Tibial nerve (tissue), 4 donors: ENCODE measurements around the gene JKAMP. TPM values are rescaled to one million over a fixed set of nuclear protein-coding genes. Genes with fewer than 3 reads are reported as not detected.

Experiments used
- DNase-seq, 2 donors: peaks; one replicate each; pipeline ENCODE4 v3.0.0-alpha.2; 2019; ENCODE audit warnings: low spot score in 2 of 2
- H3K27ac ChIP-seq, 4 donors: fragments of 200-600 bp; sonication (generic) in 3 of 4; one replicate each; pipeline ENCODE4 v1.5.1; 2017 to 2019; ENCODE audit warnings: mild to moderate bottlenecking in 1 of 4
- H3K27me3 ChIP-seq, 2 donors: fragments of 200-600 bp; sonication (generic) in 1 of 2; one replicate each; pipeline versions ENCODE4 v1.5.1 to v1.6.0; 2017 to 2019
- H3K36me3 ChIP-seq, 3 donors: fragments of 200-600 bp; sonication (generic); one replicate each; pipeline ENCODE4 v1.5.1; 2018 to 2019
- H3K4me1 ChIP-seq, 4 donors: fragments of 200-600 bp; sonication (generic) in 3 of 4; one replicate each; pipeline ENCODE4 v1.5.1; 2017 to 2019
- H3K4me3 ChIP-seq, 4 donors: fragments of 200-600 bp; sonication (generic) in 3 of 4; one replicate each; pipeline ENCODE4 v1.5.1; 2017 to 2019; ENCODE audit warnings: mild to moderate bottlenecking in 1 of 4, moderate library complexity in 1 of 4
- H3K9me3 ChIP-seq, 4 donors: fragments of 200-600 bp; sonication (generic) in 3 of 4; one replicate each; pipeline ENCODE4 v1.5.1; 2017 to 2019
- CTCF ChIP-seq, 5 experiments: fragments of 200-600 bp in 3 of 5; fragments of 450-650 bp in 2 of 5; sonication (generic) in 3 of 5; IDR thresholded peaks; one replicate each; pipeline ENCODE4 v1.5.1; 2016 to 2019; ENCODE audit warnings: antibody characterized with exemption in 5 of 5, mild to moderate bottlenecking in 3 of 5, moderate library complexity in 2 of 5
- EP300 ChIP-seq, 2 donors: sonication (generic); formaldehyde crosslinking; IDR thresholded peaks; one replicate each; pipeline ENCODE4 v1.6.1; 2017; ENCODE audit warnings: antibody characterized with exemption in 2 of 2, mild to moderate bottlenecking in 1 of 2
- POLR2A ChIP-seq, 2 donors: fragments of 450-650 bp; IDR thresholded peaks; one replicate each; pipeline ENCODE4 v1.6.1; 2017; ENCODE audit warnings: antibody characterized with exemption in 2 of 2, mild to moderate bottlenecking in 2 of 2, moderate library complexity in 2 of 2
- WGBS, 2 donors: methylation state at CpG; one replicate each; pipeline ENCODE4 v1.1.5; 2018; 5-methylcytosine and 5-hydroxymethylcytosine counted together
- total RNA-seq, 4 donors: library from RNA; depleted of rRNA; stranded (reverse); fragments of >200 nt; gene quantifications; one replicate each; pipeline ENCODE4 v1.1.0, GENCODE V29; 2016

The JKAMP gene
- total RNA-seq, 4 donors from 2014 or later = 38.0 to 78.1 (median 58.3) TPM

DNA sequence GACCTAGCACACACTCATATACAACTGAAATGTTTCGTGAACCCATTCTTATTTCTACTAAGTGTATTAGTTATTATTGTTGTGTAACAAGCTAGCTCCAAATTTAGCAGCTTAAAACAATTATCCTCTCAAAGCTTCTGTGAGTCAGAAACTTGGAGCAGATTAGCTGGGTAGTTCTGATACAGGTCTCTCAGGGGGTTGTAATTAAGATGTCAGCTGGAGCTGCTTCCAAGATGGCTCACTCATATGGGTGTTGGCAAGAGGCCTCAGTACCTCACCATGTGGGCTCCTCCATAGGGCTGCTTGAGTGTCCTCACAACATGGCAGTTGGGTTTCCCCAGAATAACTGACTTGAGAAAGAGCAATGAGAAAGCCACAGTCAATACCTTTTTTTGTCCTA, 28.9 kb upstream of the JKAMP start:
- Histone ChIP-seq H3K36me3 (peaks cover 0 to 39% (median 0%) of the 10 kb centered on the region in 3 donors), H3K9me3 (peaks cover 0 to 5% (median 0%) of the 10 kb centered on the region in 4 donors), H3K4me1 (no peaks in the 10 kb centered on the region), H3K27ac (no peak overlapping the region), H3K4me3 (no peak overlapping the region), H3K27me3 (no peaks in the 10 kb centered on the region)
- WGBS, 2 donors = 96 to 97% methylated on average over 1 of the region's 1 CpG
- no peak for DNase-seq
- TF ChIP-seq CTCF (IDR thresholded peaks at IDR 0.05) (no peak), EP300 (IDR thresholded peaks at IDR 0.05) (no peak), POLR2A (IDR thresholded peaks at IDR 0.05) (no peak)

- DNase-seq = no peak
- TF ChIP-seq EP300 (IDR thresholded peaks at IDR 0.05) = no peak
- Histone ChIP-seq H3K27ac (no peak overlapping the region), H3K4me3 (no peak overlapping the region), H3K36me3 (peaks cover 0 to 39% (median 0%) of the 10 kb centered on the region in 3 donors), H3K4me1 (peaks cover 0 to 8% (median under 1%) of the 10 kb centered on the region in 4 donors), H3K9me3 (peaks cover 0 to 5% (median 0%) of the 10 kb centered on the region in 4 donors), H3K27me3 (no peaks in the 10 kb centered on the region)
- WGBS, 2 donors = 85 to 96% methylated on average over 2 of the region's 2 CpGs
These were observed 25.8 kb upstream of the JKAMP start for GRCh38 chr14:59458486-59458885.

DNA sequence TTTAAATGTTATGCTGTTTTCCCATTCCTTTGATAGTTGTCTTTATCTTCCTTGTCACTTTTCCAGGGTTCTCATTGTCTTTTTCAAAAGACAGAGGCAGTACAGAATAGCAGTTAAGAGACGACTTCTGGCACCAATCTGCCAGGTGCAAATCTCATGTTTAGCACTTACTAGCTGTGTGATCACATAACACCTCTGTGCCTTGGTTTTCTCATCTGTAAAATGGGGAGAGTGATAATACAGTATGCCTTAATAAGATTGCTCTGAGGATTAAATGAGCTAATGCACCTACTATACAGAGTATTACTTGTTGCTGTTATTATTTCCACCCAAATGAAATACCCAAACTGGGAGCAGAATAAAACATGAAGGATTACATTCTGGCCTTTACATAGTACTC, 23.9 kb upstream of the JKAMP start:
- WGBS, 2 donors = 83 to 97% methylated on average over 1 of the region's 1 CpG
- TF ChIP-seq CTCF (IDR thresholded peaks at IDR 0.05) (no peak), POLR2A (IDR thresholded peaks at IDR 0.05) (no peak), EP300 (IDR thresholded peaks at IDR 0.05) (no peak)
- H3K4me3 ChIP-seq = no peak overlapping the region
- H3K36me3 ChIP-seq = peaks cover 0 to 33% (median 0%) of the 10 kb centered on the region in 3 donors
- no peak overlapping the region for H3K27ac ChIP-seq
- no peak for DNase-seq
- no peaks in the 10 kb centered on the region for H3K27me3 ChIP-seq
- H3K4me1 ChIP-seq = peaks cover 0 to 19% (median 8%) of the 10 kb centered on the region in 4 donors
- peaks cover 0 to 4% (median 0%) of the 10 kb centered on the region in 4 donors for H3K9me3 ChIP-seq

- no peaks in the 10 kb centered on the region for H3K9me3 ChIP-seq
- H3K4me3 ChIP-seq = no peak overlapping the region
- no peak overlapping the region for H3K27ac ChIP-seq
- H3K4me1 ChIP-seq = peaks cover 0 to 21% (median 8%) of the 10 kb centered on the region in 4 donors
- no peak for DNase-seq
- WGBS, 2 donors = 94 to 95% methylated on average over 1 of the region's 1 CpG
- no peak for TF ChIP-seq EP300 (IDR thresholded peaks at IDR 0.05)
- TF ChIP-seq CTCF (IDR thresholded peaks at IDR 0.05) = no peak
- no peak for TF ChIP-seq POLR2A (IDR thresholded peaks at IDR 0.05)
- H3K36me3 ChIP-seq = peaks cover 0 to 18% (median 0%) of the 10 kb centered on the region in 3 donors
- no peaks in the 10 kb centered on the region for H3K27me3 ChIP-seq
These were observed 22.4 kb upstream of the JKAMP start for GRCh38 chr14:59461891-59462290.

GRCh38 chr14:59463787-59464485, 20.4 kb upstream of the JKAMP start:
- DNase-seq = no peak
- Histone ChIP-seq H3K27ac (peak overlapping the region in 3 of 4 donors; percentile 45 to 87 (median 72)), H3K4me1 (peaks cover 0 to 21% (median 8%) of the 10 kb centered on the region in 4 donors), H3K27me3 (no peaks in the 10 kb centered on the region), H3K36me3 (no peaks in the 10 kb centered on the region), H3K9me3 (no peaks in the 10 kb centered on the region), H3K4me3 (peak overlapping the region; percentile 48 to 81 (median 70))
- no peak for TF ChIP-seq CTCF (IDR thresholded peaks at IDR 0.05)
- TF ChIP-seq EP300 (IDR thresholded peaks at IDR 0.05) = no peak
- no peak for TF ChIP-seq POLR2A (IDR thresholded peaks at IDR 0.05)
- 45 to 50% methylated on average over 43 to 44 of the region's 60 CpGs for WGBS, 2 donors
